H9 (cell line): Measurements from ENCODE around the gene NME2. TPM values are rescaled to one million over a fixed set of nuclear protein-coding genes. Genes with fewer than 3 reads are reported as not detected.
A peak's percentile ranks its signal among the peaks of the same experiment; 100 is the strongest.

Source experiments
- DNase-seq: peaks from one replicate; pipeline ENCODE4 v3.0.0-alpha.2; 2017
- H2AFZ ChIP-seq: one replicate; pipeline ENCODE4 v1.6.1; 2013; ENCODE audit warnings: mild to moderate bottlenecking, low read length, control low read depth, moderate library complexity
- H2AK5ac ChIP-seq: 2 replicates; pipeline ENCODE4 v1.6.1; 2013; ENCODE audit warnings: low read length, control low read depth, mixed read lengths; ENCODE audit not compliant: insufficient read length
- H2BK120ac ChIP-seq: one replicate; pipeline ENCODE4 v1.6.1; 2013; ENCODE audit warnings: low read depth, mild to moderate bottlenecking, low read length, control low read depth, inconsistent platforms; ENCODE audit not compliant: poor library complexity, severe bottlenecking
- H2BK12ac ChIP-seq: 2 replicates; pipeline ENCODE4 v1.6.1; 2013; ENCODE audit warnings: low read length, control low read depth, mixed read lengths, low read depth; ENCODE audit not compliant: insufficient read length
- H2BK15ac ChIP-seq: 2 replicates; pipeline ENCODE4 v1.6.1; 2013; ENCODE audit warnings: low read depth, low read length, control low read depth
- H2BK20ac ChIP-seq: one replicate; pipeline ENCODE4 v1.6.1; 2013; ENCODE audit warnings: low read depth, mild to moderate bottlenecking, low read length, control low read depth, inconsistent platforms; ENCODE audit not compliant: poor library complexity, severe bottlenecking
- H2BK5ac ChIP-seq: 2 replicates; pipeline ENCODE4 v1.6.1; 2013; ENCODE audit warnings: low read length, control low read depth, mixed read lengths; ENCODE audit not compliant: insufficient read length
- H3K14ac ChIP-seq: 2 replicates; pipeline ENCODE4 v1.6.1; 2013; ENCODE audit warnings: low read length, control low read depth; ENCODE audit not compliant: insufficient read depth
- H3K18ac ChIP-seq: 2 replicates; pipeline ENCODE4 v1.6.1; 2013; ENCODE audit warnings: low read depth, mild to moderate bottlenecking, mixed read lengths, low read length, control low read depth; ENCODE audit not compliant: insufficient read length
- H3K23ac ChIP-seq: 2 replicates; pipeline ENCODE4 v1.6.1; 2013; ENCODE audit warnings: low read length, control low read depth, mixed read lengths, low read depth; ENCODE audit not compliant: insufficient read length
- H3K23me2 ChIP-seq: 2 replicates; pipeline ENCODE4 v1.6.1; 2013; ENCODE audit warnings: low read depth, mild to moderate bottlenecking, mixed read lengths, low read length, control low read depth; ENCODE audit not compliant: insufficient read length, poor library complexity, severe bottlenecking
- H3K27ac ChIP-seq: 2 replicates; pipeline ENCODE4 v1.5.1; 2013; ENCODE audit warnings: low read length, control low read depth, mixed read lengths, low read depth; ENCODE audit not compliant: insufficient read length
- H3K27me3 ChIP-seq: 2 replicates; pipeline ENCODE4 v1.6.1; 2013; ENCODE audit warnings: low read length, control low read depth, inconsistent platforms; ENCODE audit not compliant: insufficient read depth
- H3K4ac ChIP-seq: 2 replicates; pipeline ENCODE4 v1.6.1; 2013; ENCODE audit warnings: low read depth, mild to moderate bottlenecking, control low read depth, inconsistent platforms, low read length, moderate library complexity
- H3K4me1 ChIP-seq: 2 replicates; pipeline ENCODE4 v1.6.1; 2013; ENCODE audit warnings: low read length, control low read depth, inconsistent platforms; ENCODE audit not compliant: insufficient read depth
- H3K4me2 ChIP-seq: 2 replicates; pipeline ENCODE4 v1.6.1; 2013; ENCODE audit warnings: low read length, control low read depth, mixed read lengths; ENCODE audit not compliant: insufficient read length, insufficient read depth
- H3K56ac ChIP-seq: 2 replicates; pipeline ENCODE4 v1.6.1; 2013; ENCODE audit warnings: low read depth, mild to moderate bottlenecking, mixed read lengths, low read length, control low read depth; ENCODE audit not compliant: insufficient read length
- H3K79me1 ChIP-seq: 2 replicates; pipeline ENCODE4 v1.6.1; 2013; ENCODE audit warnings: low read depth, mild to moderate bottlenecking, moderate library complexity, low read length, control low read depth, inconsistent platforms; ENCODE audit not compliant: insufficient read depth, poor library complexity, severe bottlenecking
- H3K79me2 ChIP-seq: 2 replicates; pipeline ENCODE4 v1.6.1; 2013; ENCODE audit warnings: low read length, control low read depth, inconsistent platforms; ENCODE audit not compliant: insufficient read depth
- H3K9ac ChIP-seq: 2 replicates; pipeline ENCODE4 v1.6.1; 2013; ENCODE audit warnings: low read length, control low read depth, mixed read lengths; ENCODE audit not compliant: insufficient read length; ENCODE audit errors: extremely low read depth
- H3K9me3 ChIP-seq: one replicate; pipeline ENCODE4 v1.6.1; 2013; ENCODE audit warnings: low read depth, low read length, inconsistent platforms; ENCODE audit not compliant: control insufficient read depth
- H3T11ph ChIP-seq: one replicate; pipeline ENCODE4 v1.6.1; 2013; ENCODE audit warnings: mild to moderate bottlenecking, low read length, control low read depth, inconsistent platforms
- H4K20me1 ChIP-seq: one replicate; pipeline ENCODE4 v1.6.1; 2013; ENCODE audit not compliant: control insufficient read depth, insufficient read length, insufficient read depth
- H4K5ac ChIP-seq: 2 replicates; pipeline ENCODE4 v1.6.1; 2013; ENCODE audit warnings: low read depth, mild to moderate bottlenecking, mixed read lengths, low read length, control low read depth; ENCODE audit not compliant: insufficient read length
- H4K8ac ChIP-seq: replicated peaks from 2 replicates; pipeline ENCODE4 v1.6.1; 2013; ENCODE audit warnings: low read length, control low read depth, mixed read lengths, low read depth; ENCODE audit not compliant: insufficient read length
- H4K91ac ChIP-seq: 2 replicates; pipeline ENCODE4 v1.6.1; 2013; ENCODE audit warnings: low read depth, mild to moderate bottlenecking, moderate library complexity, mixed read lengths, low read length, control low read depth; ENCODE audit not compliant: insufficient read length
- H3K27ac Mint-ChIP-seq, 3 experiments: 2 replicates in 2 of 3; 3 replicates in 1 of 3; pipeline ENCODE4 v1.8.0; 2020 to 2021; ENCODE audit warnings: mixed read lengths in 3 of 3, mild to moderate bottlenecking in 1 of 3, moderate library complexity in 1 of 3
- H3K27me3 Mint-ChIP-seq: 2 replicates; pipeline ENCODE4 v1.8.0; 2021; ENCODE audit warnings: low read depth, mild to moderate bottlenecking, moderate library complexity, mixed read lengths
- H3K36me3 Mint-ChIP-seq, 3 experiments: 2 replicates in 2 of 3; 3 replicates in 1 of 3; pipeline ENCODE4 v1.8.0; 2020 to 2021; ENCODE audit warnings: low read depth in 3 of 3, mixed read lengths in 3 of 3; ENCODE audit not compliant: insufficient read depth in 1 of 3
- H3K4me1 Mint-ChIP-seq, 2 experiments: 2 replicates each; pipeline ENCODE4 v1.8.0; 2020; ENCODE audit warnings: mixed read lengths in 2 of 2
- H3K4me3 Mint-ChIP-seq, 2 experiments: 2 replicates in 1 of 2; 3 replicates in 1 of 2; pipeline ENCODE4 v1.8.0; 2020 to 2021; ENCODE audit warnings: mild to moderate bottlenecking in 2 of 2, mixed read lengths in 2 of 2, moderate library complexity in 1 of 2
- H3K9me3 Mint-ChIP-seq, 2 experiments: 2 replicates in 1 of 2; 3 replicates in 1 of 2; pipeline ENCODE4 v1.8.0; 2020; ENCODE audit warnings: mild to moderate bottlenecking in 2 of 2, mixed read lengths in 2 of 2, moderate library complexity in 1 of 2
- WGBS: extraction: QIAGEN DNeasy Blood & Tissue Kit; methylation state at CpG from one replicate; pipeline ENCODE4 v1.1.7; 2013; ENCODE audit warnings: missing lambda C conversion rate, low lambda C conversion rate, mixed read lengths; ENCODE audit not compliant: insufficient read length; ENCODE audit errors: extremely low coverage; 5-methylcytosine and 5-hydroxymethylcytosine counted together
- total RNA-seq: library from RNA; stranded (reverse); gene quantifications from 2 replicates; pipeline ENCODE4 v1.2.1, GENCODE V29; 2021
- TF ChIP-seq, protein P1 (sequence below): fragments of 200-600 bp; sonication (generic); conservative IDR thresholded peaks from 3 replicates; pipeline ENCODE4 v1.8.0; 2021; ENCODE audit warnings: antibody characterized with exemption, mild to moderate bottlenecking

NME2 gene
- total RNA-seq, 1 experiment from 2014 or later: 819 TPM

DNA sequence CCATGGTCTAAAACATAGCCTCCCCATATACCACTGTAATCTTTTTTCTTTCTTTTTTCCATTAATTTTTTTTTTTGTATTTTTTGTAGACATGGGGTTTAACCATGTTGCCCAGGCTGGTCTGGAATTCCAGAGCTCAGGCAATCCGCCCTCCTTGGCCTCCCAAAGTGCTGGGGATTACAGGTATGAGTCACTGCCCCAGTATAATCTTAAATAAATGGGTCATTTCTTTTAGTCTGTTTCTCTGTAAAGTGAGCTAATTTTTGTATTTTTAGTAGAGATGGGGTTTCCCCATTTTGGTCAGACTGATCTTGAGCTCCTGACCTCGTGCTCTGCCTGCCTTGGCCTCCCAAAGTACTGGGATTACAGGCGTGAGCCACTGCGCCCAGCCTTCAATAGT is 18.6 kb upstream of the NME2 start:
- Mint-ChIP-seq H3K4me1 (peaks cover 10 to 13% of the 10 kb centered on the region in 2 experiments), H3K4me3 (no peak overlapping the region), H3K27ac (0 out of 7 replicates have a peak overlapping the region, but pooled peaks of 1 of the 3 experiments have one; percentile 40), H3K36me3 (no peaks in the 10 kb centered on the region), H3K9me3 (no peaks in the 10 kb centered on the region), H3K27me3 (no peaks in the 10 kb centered on the region)
- Histone ChIP-seq H2AK5ac (no peak overlapping the region), H3K14ac (no peak overlapping the region), H2BK15ac (no peak overlapping the region), H3K79me2 (no peaks in the 10 kb centered on the region), H3K9me3 (no peaks in the 10 kb centered on the region), H2BK5ac (no peak overlapping the region), H3K4ac (no peak overlapping the region), H3K27ac (no peak overlapping the region), H4K91ac (no peak overlapping the region), H3K27me3 (no peaks in the 10 kb centered on the region), H3K4me2 (no peak overlapping the region), H2AFZ (no peak overlapping the region), H3K56ac (no peak overlapping the region), H3K9ac (no peak overlapping the region), H4K20me1 (no peaks in the 10 kb centered on the region), H2BK120ac (no peak overlapping the region), H4K5ac (no peak overlapping the region), H3K4me1 (no peaks in the 10 kb centered on the region), H2BK12ac (no peak overlapping the region), H3T11ph (no peak overlapping the region), H3K18ac (no peak overlapping the region), H3K79me1 (no peaks in the 10 kb centered on the region), H2BK20ac (no peak overlapping the region), H3K23ac (no peak overlapping the region), H3K23me2 (no peaks in the 10 kb centered on the region), H4K8ac (no peak overlapping the region)
- WGBS: no CpG with 5 or more reads among the region's 4 CpGs
- TF ChIP-seq, protein P1, sequence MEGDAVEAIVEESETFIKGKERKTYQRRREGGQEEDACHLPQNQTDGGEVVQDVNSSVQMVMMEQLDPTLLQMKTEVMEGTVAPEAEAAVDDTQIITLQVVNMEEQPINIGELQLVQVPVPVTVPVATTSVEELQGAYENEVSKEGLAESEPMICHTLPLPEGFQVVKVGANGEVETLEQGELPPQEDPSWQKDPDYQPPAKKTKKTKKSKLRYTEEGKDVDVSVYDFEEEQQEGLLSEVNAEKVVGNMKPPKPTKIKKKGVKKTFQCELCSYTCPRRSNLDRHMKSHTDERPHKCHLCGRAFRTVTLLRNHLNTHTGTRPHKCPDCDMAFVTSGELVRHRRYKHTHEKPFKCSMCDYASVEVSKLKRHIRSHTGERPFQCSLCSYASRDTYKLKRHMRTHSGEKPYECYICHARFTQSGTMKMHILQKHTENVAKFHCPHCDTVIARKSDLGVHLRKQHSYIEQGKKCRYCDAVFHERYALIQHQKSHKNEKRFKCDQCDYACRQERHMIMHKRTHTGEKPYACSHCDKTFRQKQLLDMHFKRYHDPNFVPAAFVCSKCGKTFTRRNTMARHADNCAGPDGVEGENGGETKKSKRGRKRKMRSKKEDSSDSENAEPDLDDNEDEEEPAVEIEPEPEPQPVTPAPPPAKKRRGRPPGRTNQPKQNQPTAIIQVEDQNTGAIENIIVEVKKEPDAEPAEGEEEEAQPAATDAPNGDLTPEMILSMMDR: no peak
- no peak for DNase-seq
